CD4-positive, alpha-beta memory T cell (primary cell): ENCODE data around the gene TANGO6. TPM values are rescaled to one million over a fixed set of nuclear protein-coding genes. Genes with fewer than 3 reads are reported as not detected.

ENCODE experiments used
- CTCF ChIA-PET: fragments of 350-600 bp; sonication (Branson Sonifier 250); formaldehyde crosslinking; loops from one replicate; lab custom pipeline; 2021; ENCODE audit warnings: inconsistent platforms; ENCODE audit not compliant: partially characterized antibody; lab: Charles Lee
- POLR2A ChIA-PET: fragments of 350-600 bp; sonication (Branson Sonifier 250); formaldehyde crosslinking; loops from one replicate; lab custom pipeline; 2021; ENCODE audit not compliant: partially characterized antibody; lab: Charles Lee
- DNase-seq, 5 donors: peaks; one replicate each; pipeline versions ENCODE4 v3.0.0 to v3.0.0-alpha.2; 2020 to 2022; ENCODE audit warnings: mixed read lengths in 1 of 5
- H3K27ac ChIP-seq: one replicate; pipeline ENCODE4 v1.7.0; 2013; ENCODE audit warnings: low read depth, low read length
- H3K27me3 ChIP-seq: 2 replicates; pipeline ENCODE4 v1.7.0; 2013; ENCODE audit warnings: mild to moderate bottlenecking, low read length, moderate library complexity; ENCODE audit not compliant: insufficient read depth
- H3K36me3 ChIP-seq: 2 replicates; pipeline ENCODE4 v1.7.0; 2013; ENCODE audit warnings: mild to moderate bottlenecking, low read length, moderate library complexity; ENCODE audit not compliant: insufficient read depth
- H3K4me1 ChIP-seq: 2 replicates; pipeline ENCODE4 v1.7.0; 2013; ENCODE audit warnings: mild to moderate bottlenecking, low read length, moderate library complexity; ENCODE audit not compliant: insufficient read depth
- H3K4me3 ChIP-seq, 2 donors: one replicate each; pipeline ENCODE4 v1.7.0; 2013; ENCODE audit warnings: low read length in 2 of 2, mild to moderate bottlenecking in 1 of 2
- H3K9me3 ChIP-seq, 2 donors: one replicate each; pipeline ENCODE4 v1.7.0; 2013; ENCODE audit warnings: low read length in 2 of 2, control low read depth in 1 of 2; ENCODE audit not compliant: control insufficient read depth in 1 of 2
- H3K27ac Mint-ChIP-seq, 7 donors: one replicate each; pipeline ENCODE4 v1.8.0; 2020 to 2021; ENCODE audit warnings: mixed read lengths in 7 of 7, mild to moderate bottlenecking in 6 of 7, inconsistent platforms in 3 of 7, moderate library complexity in 3 of 7
- H3K27me3 Mint-ChIP-seq, 2 donors: one replicate each; pipeline ENCODE4 v1.8.0; 2020 to 2021; ENCODE audit warnings: mixed read lengths in 2 of 2
- H3K36me3 Mint-ChIP-seq, 2 donors: one replicate each; pipeline ENCODE4 v1.8.0; 2020 to 2021; ENCODE audit warnings: mixed read lengths in 2 of 2, inconsistent platforms in 1 of 2, mild to moderate bottlenecking in 1 of 2
- H3K4me1 Mint-ChIP-seq, 4 donors: one replicate each; pipeline ENCODE4 v1.8.0; 2020 to 2021; ENCODE audit warnings: mixed read lengths in 4 of 4, mild to moderate bottlenecking in 1 of 4
- H3K4me3 Mint-ChIP-seq, 8 donors: one replicate each; pipeline ENCODE4 v1.8.0; 2020 to 2021; ENCODE audit warnings: mixed read lengths in 8 of 8, mild to moderate bottlenecking in 7 of 8, moderate library complexity in 6 of 8, inconsistent platforms in 3 of 8
- H3K9me3 Mint-ChIP-seq, 8 donors: one replicate each; pipeline ENCODE4 v1.8.0; 2020 to 2021; ENCODE audit warnings: mixed read lengths in 8 of 8, mild to moderate bottlenecking in 5 of 8, inconsistent platforms in 3 of 8, moderate library complexity in 1 of 8
- intact Hi-C: fragments of 100-400 bp; cut with micrococcal nuclease; formaldehyde crosslinking; loops from one replicate; pipeline ENCODE4 v1.15.1; 2023
- polyA plus RNA-seq, 2 donors: library from polyadenylated mRNA; unstranded; fragments of 300-500 nt; fragmentation: Illumina TruSeq; gene quantifications; one replicate each; pipeline ENCODE4 v1.2.3, GENCODE V29; 2021
- total RNA-seq, 2 experiments: library from RNA; stranded (reverse); gene quantifications; one replicate each; pipeline ENCODE4 v1.2.3, GENCODE V29; 2021

Gene TANGO6
- total and polyA plus RNA-seq, 4 experiments from 2014 or later: 12.2 to 38.1 (median 26.0) TPM

DNA sequence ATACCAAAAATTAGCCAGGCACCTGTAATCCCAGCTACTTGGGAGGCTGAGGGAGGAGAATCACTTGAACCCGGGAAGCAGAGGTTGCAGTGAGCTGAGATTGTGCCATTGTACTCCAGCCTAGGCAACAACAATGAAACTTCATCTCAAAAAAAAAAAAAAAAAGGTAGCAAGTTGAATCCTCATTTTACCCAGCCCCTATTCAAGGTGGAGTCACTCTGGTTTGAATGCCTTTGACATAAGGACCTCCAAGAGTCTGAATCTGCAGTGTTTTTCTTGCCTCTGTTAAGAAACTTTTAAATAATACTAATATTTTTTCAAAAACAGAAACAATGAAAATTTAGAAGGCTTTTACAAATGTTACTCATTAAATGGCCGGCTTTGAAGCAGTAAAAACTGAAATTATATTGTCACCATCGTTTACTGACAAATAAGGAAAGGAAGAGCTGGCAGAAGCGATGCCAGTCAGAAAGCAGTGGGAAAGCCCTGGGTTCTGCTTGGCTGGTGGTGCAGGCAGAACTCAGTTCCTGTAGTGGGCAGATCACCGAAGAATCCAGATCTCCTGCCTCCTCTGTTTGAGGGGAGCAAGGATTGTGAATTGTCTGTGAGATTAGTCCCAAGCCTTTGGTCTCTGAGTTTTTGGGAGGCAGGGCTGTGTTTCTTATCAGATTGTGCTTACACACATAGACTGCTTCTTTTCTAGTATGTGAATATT lies 162.5 kb downstream of the TANGO6 start:
- Histone ChIP-seq H3K27me3 (no peaks in the 10 kb centered on the region), H3K36me3 (no peaks in the 10 kb centered on the region), H3K9me3 (no peaks in the 10 kb centered on the region), H3K4me3 (no peak overlapping the region), H3K4me1 (no peaks in the 10 kb centered on the region), H3K27ac (no peak overlapping the region)
- no peaks in the 10 kb centered on the region for H3K27me3 Mint-ChIP-seq
- no peaks in the 10 kb centered on the region for H3K4me1 Mint-ChIP-seq
- CTCF ChIA-PET: no interaction called here
- peaks cover 0 to 7% (median 3%) of the 10 kb centered on the region in 8 donors for H3K9me3 Mint-ChIP-seq
- POLR2A ChIA-PET: no interaction called here
- DNase-seq: no peak
- intact Hi-C loops: no loop called here
- no peak overlapping the region for H3K4me3 Mint-ChIP-seq
- peaks cover 32 to 36% of the 10 kb centered on the region in 2 donors for H3K36me3 Mint-ChIP-seq
- no peak overlapping the region for H3K27ac Mint-ChIP-seq

DNA sequence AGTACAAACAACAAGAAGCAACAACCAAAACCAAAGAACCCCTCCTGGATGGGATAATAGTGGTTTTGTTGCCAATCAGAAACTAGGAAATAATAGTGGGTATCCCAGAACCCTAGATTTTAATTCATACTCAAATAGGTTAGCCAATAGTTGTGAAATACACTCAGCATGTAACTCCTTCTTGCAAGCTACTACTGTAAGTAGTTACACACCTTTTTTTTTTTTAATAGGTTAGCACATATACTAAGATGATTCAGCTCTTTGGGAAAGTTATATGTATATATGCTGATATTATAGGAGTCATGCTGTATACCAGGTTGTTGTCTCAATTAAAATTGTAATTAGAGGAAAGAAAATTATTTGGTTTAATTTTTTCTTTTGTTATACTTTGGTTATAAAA lies 169.6 kb downstream of the TANGO6 start:
- peaks cover 0 to 1% (median 0%) of the 10 kb centered on the region in 4 donors for H3K4me1 Mint-ChIP-seq
- Histone ChIP-seq H3K4me3 (no peak overlapping the region), H3K36me3 (no peaks in the 10 kb centered on the region), H3K9me3 (no peaks in the 10 kb centered on the region), H3K27me3 (no peaks in the 10 kb centered on the region), H3K27ac (no peak overlapping the region), H3K4me1 (no peaks in the 10 kb centered on the region)
- H3K4me3 Mint-ChIP-seq: no peak overlapping the region
- intact Hi-C loops: no loop called here
- H3K27me3 Mint-ChIP-seq: no peaks in the 10 kb centered on the region
- no peak for DNase-seq
- H3K9me3 Mint-ChIP-seq: no peaks in the 10 kb centered on the region
- H3K36me3 Mint-ChIP-seq: peaks cover 29 to 31% of the 10 kb centered on the region in 2 donors
- ChIA-PET CTCF (no interaction called here), POLR2A (no interaction called here)
- no peak overlapping the region for H3K27ac Mint-ChIP-seq

DNA sequence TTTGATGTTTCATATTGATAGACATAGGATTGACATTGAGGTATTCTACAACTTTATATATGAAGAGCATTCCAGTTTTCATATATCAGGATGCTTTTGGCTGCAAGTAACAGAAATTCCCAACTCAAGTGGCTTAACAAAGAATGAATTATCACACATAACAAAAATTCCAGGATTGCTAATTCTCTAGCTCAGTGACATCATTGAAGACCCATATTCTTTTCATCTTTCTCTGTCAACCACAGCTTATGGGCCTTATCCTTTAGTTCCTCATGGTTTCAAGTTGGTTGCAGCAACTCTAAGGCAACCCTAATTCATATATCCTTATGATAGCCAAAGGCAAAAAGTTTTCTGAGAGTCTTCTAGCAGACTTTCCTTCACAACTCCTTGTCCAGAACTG lies 170.7 kb downstream of the TANGO6 start:
- Mint-ChIP-seq H3K4me3 (no peak overlapping the region), H3K36me3 (peaks cover 25 to 28% of the 10 kb centered on the region in 2 donors)
- CTCF ChIA-PET: interaction anchor here (0.7 kb wide), 1 partner anchor 562 kb away, joined by 3 read pairs; no protein-coding TSS in a partner anchor

DNA sequence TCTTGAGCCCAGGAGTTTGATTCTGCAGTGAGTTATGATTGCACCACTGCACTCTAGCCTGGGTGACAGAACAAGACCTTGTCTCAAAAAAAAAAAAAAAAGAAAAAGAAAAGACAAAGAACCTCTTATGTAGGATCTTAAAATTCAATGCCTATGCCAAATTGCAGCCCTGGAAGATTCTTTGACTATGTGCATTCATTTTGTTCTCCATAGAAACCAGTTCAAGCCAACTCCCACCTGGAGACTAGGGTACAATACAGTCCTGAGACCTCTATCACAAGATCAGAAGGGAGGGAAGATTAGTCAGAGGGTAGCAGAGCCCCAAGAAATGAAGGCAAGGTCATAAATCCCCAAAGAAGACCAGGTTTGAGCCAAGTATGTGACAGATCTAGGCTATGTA lies 171.5 kb downstream of the TANGO6 start:
- Histone ChIP-seq H3K4me3 (no peak overlapping the region), H3K4me1 (no peaks in the 10 kb centered on the region), H3K27ac (no peak overlapping the region), H3K36me3 (no peaks in the 10 kb centered on the region), H3K27me3 (no peaks in the 10 kb centered on the region), H3K9me3 (no peaks in the 10 kb centered on the region)
- Mint-ChIP-seq H3K4me1 (peaks cover 0 to 1% (median 0%) of the 10 kb centered on the region in 4 donors), H3K27ac (no peak overlapping the region), H3K36me3 (peaks cover 24 to 25% of the 10 kb centered on the region in 2 donors), H3K4me3 (no peak overlapping the region), H3K27me3 (no peaks in the 10 kb centered on the region), H3K9me3 (no peaks in the 10 kb centered on the region)
- POLR2A ChIA-PET: no interaction called here
- no peak for DNase-seq
- CTCF ChIA-PET: no interaction called here
- intact Hi-C loops: no loop called here

More for the DNA sequence above, 170.7 kb downstream of the TANGO6 start:
- Histone ChIP-seq H3K9me3 (no peaks in the 10 kb centered on the region), H3K36me3 (no peaks in the 10 kb centered on the region), H3K4me1 (no peaks in the 10 kb centered on the region), H3K4me3 (no peak overlapping the region), H3K27me3 (no peaks in the 10 kb centered on the region), H3K27ac (no peak overlapping the region)
- Mint-ChIP-seq H3K27me3 (no peaks in the 10 kb centered on the region), H3K4me1 (peaks cover 0 to 1% (median 0%) of the 10 kb centered on the region in 4 donors), H3K9me3 (no peaks in the 10 kb centered on the region), H3K27ac (peak overlapping the region in 2 of 7 donors; percentile 12 to 81)
- DNase-seq: no peak
- POLR2A ChIA-PET: no interaction called here
- intact Hi-C loops: no loop called here

DNA sequence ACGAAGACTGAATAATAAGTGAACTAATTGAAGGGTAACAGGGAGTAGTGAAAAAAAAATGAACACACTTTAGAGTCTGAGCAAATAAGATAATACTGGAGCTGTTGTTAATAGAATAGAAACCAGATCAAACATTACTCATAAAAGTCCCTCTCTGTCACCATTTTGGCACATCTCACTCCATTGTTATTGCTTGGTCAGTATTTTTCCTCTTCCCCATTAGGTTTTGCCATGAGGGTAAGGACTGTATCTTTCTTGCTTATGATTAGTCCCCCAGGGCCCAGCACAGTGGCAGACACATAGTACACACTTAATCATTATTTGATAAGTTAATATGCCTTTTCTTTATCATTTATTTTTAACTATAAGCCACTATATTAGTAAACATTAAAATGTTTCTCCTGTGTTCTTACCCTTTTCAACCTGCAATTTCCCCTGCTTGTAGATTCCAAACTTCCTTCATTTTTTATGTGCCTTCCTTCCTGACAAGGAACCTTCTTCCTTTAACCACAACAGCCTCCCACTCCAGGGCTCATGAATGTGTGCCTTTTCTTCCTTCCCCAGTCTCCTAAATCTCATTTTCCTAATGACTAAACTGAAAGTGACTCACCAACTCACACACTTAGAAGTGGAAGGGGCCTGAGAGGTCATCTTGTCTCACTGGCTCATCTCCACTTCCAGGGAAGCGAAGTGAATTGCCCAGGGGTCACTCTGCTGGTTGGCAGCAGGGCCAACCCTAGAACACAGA lies 173.9 kb downstream of the TANGO6 start:
- no peak overlapping the region for H3K4me3 ChIP-seq
- Mint-ChIP-seq H3K4me3 (no peak overlapping the region), H3K27me3 (no peaks in the 10 kb centered on the region), H3K9me3 (no peaks in the 10 kb centered on the region), H3K4me1 (peaks cover 0 to 1% (median 0%) of the 10 kb centered on the region in 4 donors), H3K27ac (peak overlapping the region in 1 of 7 donors; percentile 43), H3K36me3 (peaks cover 26 to 28% of the 10 kb centered on the region in 2 donors)
- intact Hi-C loops: no loop called here
- ChIA-PET CTCF (no interaction called here), POLR2A (no interaction called here)
- no peaks in the 10 kb centered on the region for H3K27me3 ChIP-seq
- no peaks in the 10 kb centered on the region for H3K36me3 ChIP-seq
- DNase-seq: no peak
- no peaks in the 10 kb centered on the region for H3K4me1 ChIP-seq
- no peaks in the 10 kb centered on the region for H3K9me3 ChIP-seq
- H3K27ac ChIP-seq: no peak overlapping the region

DNA sequence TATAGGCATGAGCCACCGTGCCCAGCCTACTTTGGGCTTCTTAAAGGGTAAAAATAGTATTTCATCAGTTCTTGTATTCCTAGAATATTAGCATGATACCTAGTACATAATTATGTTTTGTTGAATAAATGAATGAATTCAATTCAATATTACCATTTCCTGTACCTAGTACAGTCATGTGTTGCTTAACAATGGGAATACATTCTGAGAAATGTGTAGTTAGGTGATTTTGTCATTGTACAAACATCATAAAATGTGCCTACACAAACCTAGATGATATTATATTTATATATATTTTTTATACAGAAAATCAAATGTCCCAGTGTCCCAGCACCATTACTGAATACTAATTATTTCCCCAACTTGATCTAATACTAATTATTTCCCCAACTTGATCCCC lies 176.5 kb downstream of the TANGO6 start:
- CTCF ChIA-PET: no interaction called here
- no peaks in the 10 kb centered on the region for H3K4me1 ChIP-seq
- Mint-ChIP-seq H3K4me3 (no peak overlapping the region), H3K4me1 (peaks cover 0 to 1% (median 0%) of the 10 kb centered on the region in 4 donors), H3K27me3 (no peaks in the 10 kb centered on the region), H3K27ac (peak overlapping the region in 1 of 7 donors; percentile 32), H3K9me3 (no peaks in the 10 kb centered on the region), H3K36me3 (peaks cover 28 to 30% of the 10 kb centered on the region in 2 donors)
- H3K27ac ChIP-seq: no peak overlapping the region
- no peak for DNase-seq
- intact Hi-C loops: no loop called here
- POLR2A ChIA-PET: no interaction called here
- H3K9me3 ChIP-seq: no peaks in the 10 kb centered on the region
- H3K4me3 ChIP-seq: no peak overlapping the region
- no peaks in the 10 kb centered on the region for H3K27me3 ChIP-seq
- peaks cover 12% of the 10 kb centered on the region for H3K36me3 ChIP-seq

DNA sequence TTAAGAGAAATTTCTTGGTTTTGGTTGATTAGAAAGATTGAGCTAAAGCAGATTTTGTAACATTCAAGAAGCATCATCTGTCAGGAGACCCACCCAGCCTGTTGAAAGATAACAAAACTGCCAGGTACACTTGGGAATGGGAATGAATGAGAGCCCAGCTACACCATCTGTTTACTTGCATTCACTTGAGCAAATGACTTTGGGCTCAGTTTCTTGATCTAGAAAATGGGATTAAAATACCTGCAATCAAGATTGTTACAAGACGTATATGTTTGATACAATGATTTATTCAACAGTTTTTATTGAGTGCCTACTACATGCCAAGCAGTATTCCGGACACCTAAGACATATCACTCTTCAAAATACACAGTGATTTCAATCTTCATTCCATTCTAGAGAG lies 185.8 kb downstream of the TANGO6 start:
- H3K27me3 Mint-ChIP-seq: no peaks in the 10 kb centered on the region
- no peak overlapping the region for H3K4me3 Mint-ChIP-seq
- H3K9me3 ChIP-seq: no peaks in the 10 kb centered on the region

More for the DNA sequence above, 185.8 kb downstream of the TANGO6 start:
- intact Hi-C loops: no loop called here
- Histone ChIP-seq H3K4me1 (no peaks in the 10 kb centered on the region), H3K27ac (no peak overlapping the region), H3K27me3 (no peaks in the 10 kb centered on the region), H3K4me3 (no peak overlapping the region), H3K36me3 (peaks cover 7% of the 10 kb centered on the region)
- no peaks in the 10 kb centered on the region for H3K9me3 Mint-ChIP-seq
- H3K36me3 Mint-ChIP-seq: peaks cover 44% of the 10 kb centered on the region in 2 donors
- ChIA-PET POLR2A (no interaction called here), CTCF (no interaction called here)
- no peak overlapping the region for H3K27ac Mint-ChIP-seq
- H3K4me1 Mint-ChIP-seq: no peaks in the 10 kb centered on the region
- no peak for DNase-seq
